Neutrophil (primary cell): ENCODE results near the gene C11orf21.

Experiments
- H3K27ac ChIP-seq: fragments of 200-600 bp; sonication (generic); 2 replicates; pipeline ENCODE4 v1.5.1; 2016; ENCODE audit warnings: mild to moderate bottlenecking, moderate library complexity
- H3K27me3 ChIP-seq: fragments of 200-600 bp; sonication (generic); 2 replicates; pipeline ENCODE4 v1.6.0; 2016; ENCODE audit warnings: mild to moderate bottlenecking
- H3K36me3 ChIP-seq: fragments of 200-600 bp; sonication (generic); 2 replicates; pipeline ENCODE4 v1.5.1; 2017
- H3K4me1 ChIP-seq, 2 experiments: fragments of 200-600 bp in 1 of 2; sonication (generic) in 1 of 2; 1 replicate in 1 of 2; 2 replicates in 1 of 2; pipeline versions ENCODE4 v1.5.1 to v1.6.1; 2013 to 2016; ENCODE audit warnings: low read depth in 1 of 2, low read length in 1 of 2, mild to moderate bottlenecking in 1 of 2, moderate library complexity in 1 of 2; ENCODE audit not compliant: control insufficient read depth in 1 of 2, insufficient read depth in 1 of 2
- H3K4me3 ChIP-seq, 2 experiments: fragments of 200-600 bp in 1 of 2; sonication (generic) in 1 of 2; 1 replicate in 1 of 2; 2 replicates in 1 of 2; pipeline ENCODE4 v1.5.1; 2013 to 2016; ENCODE audit warnings: low read depth in 1 of 2, low read length in 1 of 2, mild to moderate bottlenecking in 1 of 2, moderate library complexity in 1 of 2
- H3K9me3 ChIP-seq: fragments of 200-600 bp; sonication (generic); 2 replicates; pipeline ENCODE4 v1.5.1; 2016
- TF ChIP-seq, protein P1 (sequence below): fragments of 200-600 bp; sonication (generic); IDR thresholded peaks from 2 replicates; pipeline ENCODE4 v1.5.1; 2016; ENCODE audit warnings: antibody characterized with exemption

Gene C11orf21

DNA sequence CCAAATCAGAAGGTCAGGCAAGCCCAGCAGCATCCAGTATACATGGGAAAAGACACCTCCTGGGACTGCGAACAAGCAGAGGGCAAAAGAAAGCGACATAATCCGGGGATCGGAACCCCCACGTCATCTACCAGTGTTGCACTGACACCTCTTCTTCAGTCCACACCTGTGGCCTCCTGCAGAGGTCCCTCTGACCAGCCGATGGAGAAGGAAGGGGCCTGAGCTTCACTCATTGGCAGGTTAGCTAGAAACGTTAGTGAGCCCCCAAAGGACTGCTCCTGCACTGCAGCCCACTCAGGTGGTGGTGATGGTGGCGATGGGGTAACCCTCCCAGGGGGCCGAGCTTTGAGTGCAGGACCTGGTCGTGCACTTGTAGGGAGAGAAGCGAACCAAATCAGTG lies 53.5 kb downstream of the C11orf21 start:
- TF ChIP-seq, protein P1, sequence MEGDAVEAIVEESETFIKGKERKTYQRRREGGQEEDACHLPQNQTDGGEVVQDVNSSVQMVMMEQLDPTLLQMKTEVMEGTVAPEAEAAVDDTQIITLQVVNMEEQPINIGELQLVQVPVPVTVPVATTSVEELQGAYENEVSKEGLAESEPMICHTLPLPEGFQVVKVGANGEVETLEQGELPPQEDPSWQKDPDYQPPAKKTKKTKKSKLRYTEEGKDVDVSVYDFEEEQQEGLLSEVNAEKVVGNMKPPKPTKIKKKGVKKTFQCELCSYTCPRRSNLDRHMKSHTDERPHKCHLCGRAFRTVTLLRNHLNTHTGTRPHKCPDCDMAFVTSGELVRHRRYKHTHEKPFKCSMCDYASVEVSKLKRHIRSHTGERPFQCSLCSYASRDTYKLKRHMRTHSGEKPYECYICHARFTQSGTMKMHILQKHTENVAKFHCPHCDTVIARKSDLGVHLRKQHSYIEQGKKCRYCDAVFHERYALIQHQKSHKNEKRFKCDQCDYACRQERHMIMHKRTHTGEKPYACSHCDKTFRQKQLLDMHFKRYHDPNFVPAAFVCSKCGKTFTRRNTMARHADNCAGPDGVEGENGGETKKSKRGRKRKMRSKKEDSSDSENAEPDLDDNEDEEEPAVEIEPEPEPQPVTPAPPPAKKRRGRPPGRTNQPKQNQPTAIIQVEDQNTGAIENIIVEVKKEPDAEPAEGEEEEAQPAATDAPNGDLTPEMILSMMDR = no peak
- Histone ChIP-seq H3K36me3 (no peaks in the 10 kb centered on the region), H3K27me3 (peaks cover 21% of the 10 kb centered on the region), H3K9me3 (no peaks in the 10 kb centered on the region), H3K4me3 (no peak overlapping the region), H3K4me1 (no peaks in the 10 kb centered on the region), H3K27ac (no peak overlapping the region)

DNA sequence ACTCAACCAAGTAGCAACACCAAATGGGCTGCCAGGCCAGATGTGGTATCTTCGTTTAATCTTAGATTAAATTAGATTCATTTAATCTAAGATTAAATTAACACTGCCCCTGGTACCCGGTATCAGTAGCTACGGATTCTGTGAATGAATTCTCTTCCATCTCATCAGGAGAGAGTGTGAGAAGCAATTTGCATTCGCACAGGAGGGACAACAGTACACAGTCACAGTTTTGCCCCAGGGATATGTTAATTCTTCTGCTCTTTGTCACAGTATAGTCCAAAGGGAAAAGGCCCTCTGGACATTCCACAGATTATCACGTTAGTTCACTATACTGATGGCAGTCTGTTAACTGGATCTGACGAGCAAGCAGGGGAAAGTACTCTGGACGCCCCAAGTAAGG lies 54.2 kb downstream of the C11orf21 start:
- no peak overlapping the region for H3K27ac ChIP-seq
- H3K4me3 ChIP-seq = no peak overlapping the region
- peaks cover 27% of the 10 kb centered on the region for H3K27me3 ChIP-seq
- TF ChIP-seq, protein P1 = no peak
- no peaks in the 10 kb centered on the region for H3K4me1 ChIP-seq
- H3K9me3 ChIP-seq = no peaks in the 10 kb centered on the region
- no peaks in the 10 kb centered on the region for H3K36me3 ChIP-seq
